OCI-LY3 (cell line): Measurements from ENCODE around the gene NECAB2.

Experiments
- H2AFZ ChIP-seq: fragments of 200-600, 300-600 bp; shearing (Covaris generic); 2 replicates; pipeline ENCODE4 v1.6.0; 2014; ENCODE audit warnings: antibody characterized with exemption, low read depth, low read length
- H3K27ac ChIP-seq: fragments of 200-600, 300-600 bp; sonication (generic); 2 replicates; pipeline ENCODE4 v1.5.1; 2014; ENCODE audit warnings: mild to moderate bottlenecking, low read length, moderate library complexity, mixed read lengths
- H3K27me3 ChIP-seq: fragments of 200-600, 300-600 bp; sonication (generic); 2 replicates; pipeline ENCODE4 v1.6.1; 2014; ENCODE audit warnings: low read depth, low read length, mixed read lengths
- H3K36me3 ChIP-seq: fragments of 200-600, 300-600 bp; sonication (generic); replicated peaks from 2 replicates; pipeline ENCODE3; 2014; ENCODE audit warnings: low read depth, low read length, mixed read lengths
- H3K4me1 ChIP-seq: fragments of 300-600, 200-600 bp; sonication (generic); 2 replicates; pipeline ENCODE4 v1.6.1; 2014; ENCODE audit warnings: low read length, mixed read lengths
- H3K4me2 ChIP-seq: fragments of 200-600, 300-600 bp; sonication (generic); 2 replicates; pipeline ENCODE4 v1.6.1; 2014; ENCODE audit warnings: low read length, mixed read lengths
- H3K4me3 ChIP-seq: fragments of 300-600, 200-600 bp; sonication (generic); 2 replicates; pipeline ENCODE4 v1.5.1; 2014; ENCODE audit warnings: antibody characterized with exemption, mild to moderate bottlenecking, low read length, moderate library complexity
- H3K79me2 ChIP-seq: fragments of 300-600, 200-600 bp; shearing (Covaris generic); 2 replicates; pipeline ENCODE4 v1.6.1; 2014; ENCODE audit warnings: mild to moderate bottlenecking, low read length, mixed read lengths
- H3K9ac ChIP-seq: fragments of 300-600, 200-600 bp; shearing (Covaris generic); 2 replicates; pipeline ENCODE4 v1.6.0; 2014; ENCODE audit warnings: mild to moderate bottlenecking, low read length, moderate library complexity
- H3K9me3 ChIP-seq: fragments of 200-600, 300-600 bp; shearing (Covaris generic); 2 replicates; pipeline ENCODE4 v1.6.1; 2014; ENCODE audit warnings: low read length, mixed read lengths; ENCODE audit not compliant: insufficient read depth
- H4K20me1 ChIP-seq: fragments of 200-600, 300-600 bp; sonication (generic); 2 replicates; pipeline ENCODE4 v1.6.1; 2016; ENCODE audit warnings: low read length, mixed read lengths; ENCODE audit not compliant: insufficient read depth
- CTCF ChIP-seq: fragments of 200-600, 300-600 bp; sonication (generic); IDR thresholded peaks from 2 replicates; pipeline ENCODE4 v1.5.1; 2014; ENCODE audit warnings: antibody characterized with exemption, low read length, low read depth
- EZH2phosphoT487 ChIP-seq: fragments of 200-600 bp; shearing (Covaris generic); IDR thresholded peaks from 2 replicates; pipeline ENCODE4 v1.6.1; 2018; ENCODE audit warnings: antibody characterized with exemption, mixed run types, low read depth

Gene NECAB2

GRCh38 chr16:83990492-83990891 is 22.4 kb downstream of the NECAB2 start:
- Histone ChIP-seq H3K9me3 (no peaks in the 10 kb centered on the region), H3K79me2 (no peaks in the 10 kb centered on the region), H3K36me3 (no peaks in the 10 kb centered on the region), H2AFZ (no peak overlapping the region), H3K4me3 (no peak overlapping the region), H3K9ac (no peak overlapping the region), H3K4me2 (no peak overlapping the region), H3K27me3 (peaks cover 27% of the 10 kb centered on the region), H4K20me1 (no peaks in the 10 kb centered on the region), H3K27ac (no peak overlapping the region), H3K4me1 (no peaks in the 10 kb centered on the region)
- no peak for TF ChIP-seq CTCF
- no peak for TF ChIP-seq EZH2phosphoT487

GRCh38 chr16:83992624-83993023 is 24.6 kb downstream of the NECAB2 start:
- Histone ChIP-seq H3K79me2 (no peaks in the 10 kb centered on the region), H3K27me3 (peaks cover 18% of the 10 kb centered on the region)
- TF ChIP-seq CTCF = no peak
- no peak for TF ChIP-seq EZH2phosphoT487

GRCh38 chr16:83994087-83994486 is 26.0 kb downstream of the NECAB2 start:
- Histone ChIP-seq H3K4me3 (no peak overlapping the region), H3K27ac (no peak overlapping the region), H3K27me3 (peaks cover 5% of the 10 kb centered on the region), H3K79me2 (no peaks in the 10 kb centered on the region), H3K4me2 (no peak overlapping the region), H3K4me1 (no peaks in the 10 kb centered on the region), H4K20me1 (no peaks in the 10 kb centered on the region), H2AFZ (no peak overlapping the region), H3K9me3 (no peaks in the 10 kb centered on the region), H3K36me3 (no peaks in the 10 kb centered on the region), H3K9ac (no peak overlapping the region)
- TF ChIP-seq EZH2phosphoT487 (no peak), CTCF (no peak)

More at GRCh38 chr16:83992624-83993023, 24.6 kb downstream of the NECAB2 start:
- Histone ChIP-seq H3K4me2 (no peak overlapping the region), H3K36me3 (no peaks in the 10 kb centered on the region), H3K9ac (no peak overlapping the region), H3K27ac (no peak overlapping the region), H3K4me3 (no peak overlapping the region), H3K9me3 (no peaks in the 10 kb centered on the region), H2AFZ (no peak overlapping the region), H4K20me1 (no peaks in the 10 kb centered on the region), H3K4me1 (no peaks in the 10 kb centered on the region)

GRCh38 chr16:83994703-83995102 is 26.7 kb downstream of the NECAB2 start:
- Histone ChIP-seq H3K79me2 (no peaks in the 10 kb centered on the region), H3K9me3 (no peaks in the 10 kb centered on the region), H3K36me3 (no peaks in the 10 kb centered on the region), H4K20me1 (no peaks in the 10 kb centered on the region), H3K27me3 (peaks cover 2% of the 10 kb centered on the region; the same call in 1 of the 2 replicates), H3K9ac (no peak overlapping the region), H3K4me1 (no peaks in the 10 kb centered on the region), H3K4me2 (no peak overlapping the region), H3K27ac (no peak overlapping the region), H3K4me3 (no peak overlapping the region), H2AFZ (no peak overlapping the region)
- TF ChIP-seq CTCF (no peak), EZH2phosphoT487 (no peak)
